PC-9 (cell line): ENCODE data around the gene HOXB5. TPM values are rescaled to one million over a fixed set of nuclear protein-coding genes. Genes with fewer than 3 reads are reported as not detected.

Experiments
- BruUV-seq: library from RNA; stranded (reverse); fragments of 400-500 nt; replicated peaks from 2 replicates; lab custom pipeline; 2021; lab: Mats Ljungman, UMichigan
- CTCF ChIA-PET: fragments of 300-600 bp; sonication (Branson Sonifier 250); formaldehyde crosslinking; loops from one replicate; lab custom pipeline; 2022; ENCODE audit warnings: antibody characterized with exemption; lab: Charles Lee
- POLR2A ChIA-PET: fragments of 300-600 bp; sonication (Branson Sonifier 250); formaldehyde crosslinking; loops from one replicate; lab custom pipeline; 2022; ENCODE audit warnings: antibody characterized with exemption; ENCODE audit not compliant: unreplicated experiment; lab: Charles Lee
- DNase-seq, 2 experiments: peaks; one replicate each; pipeline versions ENCODE4 v3.0.0 to v3.0.0-alpha.2; 2015 to 2022; ENCODE audit warnings: mixed read lengths in 1 of 2
- H2AFZ ChIP-seq: fragments of 200-600 bp; sonication (generic); 2 replicates; pipeline ENCODE4 v1.8.1; 2017; ENCODE audit warnings: antibody characterized with exemption
- H3F3A ChIP-seq: fragments of 200-600 bp; sonication (generic); 2 replicates; pipeline ENCODE4 v1.8.1; 2017; ENCODE audit warnings: antibody characterized with exemption, mild to moderate bottlenecking, low read depth; ENCODE audit not compliant: insufficient read depth
- H3K27ac ChIP-seq: fragments of 200-600 bp; sonication (generic); 2 replicates; pipeline ENCODE4 v1.6.1; 2016; ENCODE audit warnings: mixed run types
- H3K27me3 ChIP-seq: fragments of 200-600 bp; sonication (generic); 2 replicates; pipeline ENCODE4 v1.6.1; 2016; ENCODE audit warnings: low read depth, mixed run types; ENCODE audit not compliant: insufficient read depth
- H3K36me3 ChIP-seq: fragments of 200-600 bp; sonication (generic); 2 replicates; pipeline ENCODE4 v1.6.1; 2016; ENCODE audit warnings: low read depth, mixed run types
- H3K4me1 ChIP-seq: fragments of 200-600 bp; sonication (generic); replicated peaks from 2 replicates; pipeline ENCODE4 v1.6.1; 2016; ENCODE audit warnings: mixed run types; ENCODE audit not compliant: insufficient read depth
- H3K4me2 ChIP-seq: fragments of 200-600 bp; sonication (generic); 2 replicates; pipeline ENCODE4 v1.6.1; 2017; ENCODE audit warnings: mixed run types
- H3K4me3 ChIP-seq: fragments of 200-600 bp; sonication (generic); 2 replicates; pipeline ENCODE4 v1.6.1; 2016; ENCODE audit warnings: mixed run types
- H3K79me2 ChIP-seq: fragments of 200-600 bp; sonication (generic); 2 replicates; pipeline ENCODE4 v1.6.1; 2017; ENCODE audit warnings: low read depth, mixed run types
- H3K9me2 ChIP-seq: fragments of 200-600 bp; sonication (generic); 2 replicates; pipeline ENCODE4 v1.8.1; 2017; ENCODE audit warnings: mild to moderate bottlenecking; ENCODE audit not compliant: insufficient read depth
- H3K9me3 ChIP-seq: fragments of 200-600 bp; sonication (generic); 2 replicates; pipeline ENCODE4 v1.8.1; 2016; ENCODE audit warnings: low read depth; ENCODE audit not compliant: insufficient read depth
- H4K20me1 ChIP-seq: fragments of 200-600 bp; sonication (generic); 2 replicates; pipeline ENCODE4 v1.8.1; 2017; ENCODE audit not compliant: insufficient read depth
- CTCF ChIP-seq: fragments of 200-600 bp; sonication (generic); conservative IDR thresholded peaks from 2 replicates; pipeline ENCODE4 v1.6.1; 2017; ENCODE audit warnings: mixed run types, antibody characterized with exemption, mild to moderate bottlenecking, moderate library complexity
- EZH2 ChIP-seq: fragments of 200-600 bp; sonication (generic); IDR thresholded peaks from 2 replicates; pipeline ENCODE4 v1.8.0; 2017; ENCODE audit warnings: antibody characterized with exemption, low read depth
- intact Hi-C: fragments of 100-400 bp; cut with micrococcal nuclease; formaldehyde crosslinking; loops from one replicate; pipeline ENCODE4 v1.10.0; 2022; ENCODE audit not compliant: unreplicated experiment
- total RNA-seq: library from RNA; stranded (reverse); gene quantifications from 2 replicates; pipeline ENCODE4 v1.2.3, GENCODE V29; 2021

HOXB5 gene
- total RNA-seq, 1 experiment from 2014 or later: 12.9 TPM

GRCh38 chr17:48639982-48640857 is 46.6 kb upstream of the HOXB5 start:
- Histone ChIP-seq H3K27ac (no peak overlapping the region), H3K36me3 (no peaks in the 10 kb centered on the region), H3K4me3 (no peak overlapping the region), H3K4me2 (no peak overlapping the region), H4K20me1 (no peaks in the 10 kb centered on the region), H3K27me3 (peaks cover 88% of the 10 kb centered on the region), H2AFZ (no peak overlapping the region), H3K79me2 (no peaks in the 10 kb centered on the region), H3K9me2 (no peaks in the 10 kb centered on the region), H3F3A (no peaks in the 10 kb centered on the region), H3K9me3 (no peaks in the 10 kb centered on the region), H3K4me1 (no peaks in the 10 kb centered on the region)
- TF ChIP-seq EZH2 (no peak), CTCF (no peak)
- POLR2A ChIA-PET: no interaction called here
- DNase-seq: no peak
- CTCF ChIA-PET: no interaction called here
- BruUV-seq: no TSS peak
- intact Hi-C loops: no loop called here

- ChIA-PET POLR2A (no interaction called here), CTCF (no interaction called here)
- Histone ChIP-seq H3K27me3 (peaks cover 81% of the 10 kb centered on the region), H3K4me2 (no peak overlapping the region), H3F3A (no peaks in the 10 kb centered on the region), H2AFZ (no peak overlapping the region), H3K27ac (no peak overlapping the region), H3K9me3 (no peaks in the 10 kb centered on the region), H3K4me3 (no peak overlapping the region), H3K79me2 (no peaks in the 10 kb centered on the region), H3K9me2 (no peaks in the 10 kb centered on the region), H3K4me1 (no peaks in the 10 kb centered on the region), H4K20me1 (no peaks in the 10 kb centered on the region), H3K36me3 (no peaks in the 10 kb centered on the region)
- TF ChIP-seq EZH2 (no peak), CTCF (no peak)
- BruUV-seq: no TSS peak
- DNase-seq: no peak
- intact Hi-C loops: no loop called here
These were observed 45.6 kb upstream of the HOXB5 start for GRCh38 chr17:48639136-48639535.

GRCh38 chr17:48637323-48638260 is 44.0 kb upstream of the HOXB5 start:
- no peaks in the 10 kb centered on the region for H4K20me1 ChIP-seq
- 0 out of 2 replicates have a peak, but pooled peaks cover 1% of the 10 kb centered on the region for H3F3A ChIP-seq
- H3K9me3 ChIP-seq: no peaks in the 10 kb centered on the region
- no peaks in the 10 kb centered on the region for H3K36me3 ChIP-seq
- TF ChIP-seq EZH2 (no peak), CTCF (no peak)
- no peak overlapping the region for H3K4me2 ChIP-seq
- intact Hi-C loops: no loop called here
- no peak overlapping the region for H3K4me3 ChIP-seq
- H3K27ac ChIP-seq: no peak overlapping the region
- H3K9me2 ChIP-seq: no peaks in the 10 kb centered on the region
- BruUV-seq: no TSS peak
- CTCF ChIA-PET: interaction anchor here (1.1 kb wide), 1 partner anchor 153 kb away, joined by 3 read pairs; no protein-coding TSS in a partner anchor
- H3K4me1 ChIP-seq: no peaks in the 10 kb centered on the region
- H3K79me2 ChIP-seq: no peaks in the 10 kb centered on the region
- POLR2A ChIA-PET: no interaction called here
- no peak for DNase-seq
- H2AFZ ChIP-seq: no peak overlapping the region
- peaks cover 74% of the 10 kb centered on the region for H3K27me3 ChIP-seq
